ENCODE results near the gene OGDHL. TPM values are rescaled to one million over a fixed set of nuclear protein-coding genes. Genes with fewer than 3 reads are reported as not detected.

Gene OGDHL
- total and polyA plus RNA-seq, 2 donors (not counting 3 experiments of a cell fraction or from before 2014, with no cell fraction given): 0.43 to 1.0 TPM

DNA sequence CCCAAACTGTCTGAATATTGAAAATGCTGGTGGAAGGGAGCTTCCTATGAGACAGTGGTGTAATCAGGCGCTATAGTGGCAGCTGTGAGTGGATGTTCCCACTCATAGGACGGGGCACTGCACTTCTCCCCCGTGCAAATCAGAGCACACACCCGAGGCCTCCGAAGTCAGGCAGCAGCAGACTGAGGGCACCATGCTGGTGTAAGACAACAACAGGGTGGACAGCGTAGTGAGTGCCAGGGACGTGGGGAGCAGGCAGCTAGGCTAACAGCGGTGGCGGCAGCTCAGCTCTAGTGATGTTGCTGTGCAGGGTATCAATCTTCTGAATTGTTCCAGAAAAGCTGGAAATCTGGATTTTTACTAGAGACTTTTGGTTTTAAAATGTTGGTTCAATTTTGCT is 63.4 kb downstream of the OGDHL start:
- intact Hi-C loops (cut with micrococcal nuclease) (no loop called here), dilution Hi-C loops (cut with MboI; ENCODE audit: extremely low pct_ligation_motif_present, low sequenced_read_pairs) (no loop called here)
- CTCF ChIA-PET: interaction anchor here (0.9 kb wide), 1 partner anchor 9 kb away, joined by 3 read pairs; no protein-coding TSS in a partner anchor
- Histone ChIP-seq H3K4me2 (ENCODE audit: insufficient read depth, low read length) (no peak overlapping the region), H3K4me3 (replicated peaks in 1 of 3; ENCODE audit: insufficient read depth in 1 of 3, low read depth in 1 of 3, low read length in 3 of 3) (no peak overlapping the region), H3K27me3 (ENCODE audit: control insufficient read depth in 2 of 2, insufficient read depth in 2 of 2, low read length in 2 of 2) (peaks cover 0 to 3% of the 10 kb centered on the region in 2 experiments), H3K9me3 (replicated peaks; ENCODE audit: control insufficient read depth, insufficient read depth, low read length) (no peaks in the 10 kb centered on the region), H3K27ac (ENCODE audit: insufficient read depth, low read depth, low read length) (no peak overlapping the region), H2AFZ (ENCODE audit: low read depth, low read length) (no peak overlapping the region), H3K4me1 (ENCODE audit: control insufficient read depth, extremely low read depth, insufficient read depth, low read length) (no peaks in the 10 kb centered on the region), H3K79me2 (ENCODE audit: control insufficient read depth, insufficient read depth, low read length) (no peaks in the 10 kb centered on the region), H3K9me1 (replicated peaks; ENCODE audit: control insufficient read depth, extremely low read depth, insufficient read depth, low read length) (no peaks in the 10 kb centered on the region), H3K36me3 (ENCODE audit: control insufficient read depth in 2 of 2, extremely low read depth in 1 of 2, insufficient read depth in 2 of 2, low read length in 2 of 2) (no peaks in the 10 kb centered on the region), H3K9ac (replicated peaks; ENCODE audit: extremely low read depth, insufficient read depth, low read length) (no peak overlapping the region), H4K20me1 (replicated peaks; ENCODE audit: control insufficient read depth, extremely low read depth, insufficient read depth, low read length) (no peaks in the 10 kb centered on the region)
- no TSS peak for BruUV-seq (replicated peaks)
- POLR2A ChIA-PET: no interaction called here
- FAIRE-seq: no peak
- DNase-seq (ENCODE audit: low read depth, low spot score): no peak
- TF ChIP-seq FOS (IDR thresholded peaks at IDR 0.05; ENCODE audit: borderline replicate concordance, insufficient read depth, low read length) (no peak), JUN (IDR thresholded peaks at IDR 0.05; ENCODE audit: borderline replicate concordance, insufficient read depth, insufficient read length, low read depth) (no peak), POLR2AphosphoS5 (IDR thresholded peaks at IDR 0.05; ENCODE audit: insufficient read depth, low read depth, low read length) (no peak), POLR2A (IDR thresholded peaks at IDR 0.05; ENCODE audit: low read depth, low read length) (no peak), GATA2 (IDR thresholded peaks at IDR 0.05; ENCODE audit: insufficient read depth, insufficient read length, low read depth, low read length) (no peak), MYC (IDR thresholded peaks at IDR 0.05; ENCODE audit: low read depth, low read length) (no peak), EZH2 (IDR thresholded peaks at IDR 0.05; ENCODE audit: borderline replicate concordance, low read depth, low read length, severe bottlenecking) (no peak)
- TF ChIP-seq, protein P1, sequence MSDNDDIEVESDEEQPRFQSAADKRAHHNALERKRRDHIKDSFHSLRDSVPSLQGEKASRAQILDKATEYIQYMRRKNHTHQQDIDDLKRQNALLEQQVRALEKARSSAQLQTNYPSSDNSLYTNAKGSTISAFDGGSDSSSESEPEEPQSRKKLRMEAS (IDR thresholded peaks at IDR 0.05; ENCODE audit: insufficient read depth, insufficient read length): no peak
- TF ChIP-seq, protein P2, sequence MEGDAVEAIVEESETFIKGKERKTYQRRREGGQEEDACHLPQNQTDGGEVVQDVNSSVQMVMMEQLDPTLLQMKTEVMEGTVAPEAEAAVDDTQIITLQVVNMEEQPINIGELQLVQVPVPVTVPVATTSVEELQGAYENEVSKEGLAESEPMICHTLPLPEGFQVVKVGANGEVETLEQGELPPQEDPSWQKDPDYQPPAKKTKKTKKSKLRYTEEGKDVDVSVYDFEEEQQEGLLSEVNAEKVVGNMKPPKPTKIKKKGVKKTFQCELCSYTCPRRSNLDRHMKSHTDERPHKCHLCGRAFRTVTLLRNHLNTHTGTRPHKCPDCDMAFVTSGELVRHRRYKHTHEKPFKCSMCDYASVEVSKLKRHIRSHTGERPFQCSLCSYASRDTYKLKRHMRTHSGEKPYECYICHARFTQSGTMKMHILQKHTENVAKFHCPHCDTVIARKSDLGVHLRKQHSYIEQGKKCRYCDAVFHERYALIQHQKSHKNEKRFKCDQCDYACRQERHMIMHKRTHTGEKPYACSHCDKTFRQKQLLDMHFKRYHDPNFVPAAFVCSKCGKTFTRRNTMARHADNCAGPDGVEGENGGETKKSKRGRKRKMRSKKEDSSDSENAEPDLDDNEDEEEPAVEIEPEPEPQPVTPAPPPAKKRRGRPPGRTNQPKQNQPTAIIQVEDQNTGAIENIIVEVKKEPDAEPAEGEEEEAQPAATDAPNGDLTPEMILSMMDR (IDR thresholded peaks at IDR 0.05; ENCODE audit: extremely low read depth in 1 of 2, insufficient read depth in 1 of 2, low read depth in 1 of 2, low read length in 2 of 2): no peak
